ENCODE data around the gene GIGYF2.

DNA sequence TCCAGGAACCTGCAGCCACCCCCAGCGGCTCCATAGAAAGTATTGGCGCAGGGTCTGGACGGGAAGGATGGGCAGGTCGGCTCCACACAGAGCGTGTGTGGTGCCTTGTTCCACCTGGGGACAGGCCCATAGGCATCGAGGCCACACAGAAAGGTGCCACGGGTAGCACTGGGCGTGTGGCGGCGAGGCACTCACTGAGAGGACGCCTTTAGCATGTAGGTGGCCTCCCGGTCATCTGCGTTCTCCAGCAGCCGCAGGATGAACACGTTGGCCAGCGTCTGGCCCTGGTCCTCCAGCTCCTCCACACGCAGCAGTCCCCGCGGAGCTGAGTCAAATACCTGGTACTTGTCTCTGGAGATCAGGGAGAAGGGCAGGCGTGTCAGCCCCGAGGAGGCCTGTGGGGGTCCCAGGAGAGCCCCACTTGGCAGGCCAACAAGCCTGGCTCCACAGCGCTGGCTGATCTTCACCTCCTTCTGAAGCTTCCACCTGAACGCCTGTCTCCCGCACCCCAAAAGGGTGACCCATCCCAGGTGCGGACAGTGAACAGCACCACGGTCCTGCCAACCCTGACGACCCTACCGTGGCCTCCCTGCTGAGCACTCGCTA, 186.1 kb downstream of the GIGYF2 start:
- TF ChIP-seq POLR2AphosphoS5 (IDR thresholded peaks at IDR 0.05; ENCODE audit: low read depth, low read length) (no peak), TAF1 (IDR thresholded peaks at IDR 0.05; ENCODE audit: borderline replicate concordance, insufficient read depth, low read length) (no peak), SIN3A (IDR thresholded peaks at IDR 0.05; ENCODE audit: borderline replicate concordance, insufficient read depth, low read length) (no peak)

Data from PFSK-1 (cell line).